Measurements from ENCODE around the gene PDE4D.

DNA sequence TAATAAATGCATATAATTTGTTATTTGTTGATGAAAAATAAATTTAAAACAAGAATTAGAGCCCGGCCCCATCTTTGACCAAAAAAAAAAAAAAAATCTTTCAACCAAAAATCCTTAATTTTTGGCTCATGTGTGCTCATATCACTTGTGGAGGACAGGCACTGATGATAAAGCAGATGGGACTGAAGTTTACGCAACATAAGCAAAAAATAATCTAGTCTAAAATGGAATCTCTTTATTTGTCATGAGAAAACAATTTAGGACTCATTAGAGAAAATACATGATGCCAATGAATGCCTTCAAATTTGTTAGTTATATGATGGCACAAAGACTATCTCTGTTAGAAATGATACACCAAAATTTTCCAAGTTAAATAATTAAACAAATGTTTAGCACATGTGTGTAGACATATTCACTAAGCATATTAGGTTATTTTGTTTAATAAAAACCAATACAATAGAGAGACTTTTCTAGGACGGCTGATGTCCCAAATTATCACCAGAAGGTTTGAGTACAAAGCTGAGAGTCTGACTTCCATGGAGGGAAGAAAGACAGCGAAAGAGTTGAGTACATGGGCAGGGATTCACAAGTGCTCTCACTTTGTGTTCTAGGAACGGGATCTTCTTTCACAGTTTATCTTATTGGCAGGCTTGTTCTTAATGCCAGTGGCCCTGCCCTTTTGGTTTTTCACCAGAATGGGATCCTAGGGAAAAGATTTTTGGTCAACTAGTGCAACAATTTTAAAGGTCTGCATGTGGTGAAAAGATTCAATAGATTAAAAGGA is 689.2 kb downstream of the PDE4D start:
- TF ChIP-seq, protein P1, sequence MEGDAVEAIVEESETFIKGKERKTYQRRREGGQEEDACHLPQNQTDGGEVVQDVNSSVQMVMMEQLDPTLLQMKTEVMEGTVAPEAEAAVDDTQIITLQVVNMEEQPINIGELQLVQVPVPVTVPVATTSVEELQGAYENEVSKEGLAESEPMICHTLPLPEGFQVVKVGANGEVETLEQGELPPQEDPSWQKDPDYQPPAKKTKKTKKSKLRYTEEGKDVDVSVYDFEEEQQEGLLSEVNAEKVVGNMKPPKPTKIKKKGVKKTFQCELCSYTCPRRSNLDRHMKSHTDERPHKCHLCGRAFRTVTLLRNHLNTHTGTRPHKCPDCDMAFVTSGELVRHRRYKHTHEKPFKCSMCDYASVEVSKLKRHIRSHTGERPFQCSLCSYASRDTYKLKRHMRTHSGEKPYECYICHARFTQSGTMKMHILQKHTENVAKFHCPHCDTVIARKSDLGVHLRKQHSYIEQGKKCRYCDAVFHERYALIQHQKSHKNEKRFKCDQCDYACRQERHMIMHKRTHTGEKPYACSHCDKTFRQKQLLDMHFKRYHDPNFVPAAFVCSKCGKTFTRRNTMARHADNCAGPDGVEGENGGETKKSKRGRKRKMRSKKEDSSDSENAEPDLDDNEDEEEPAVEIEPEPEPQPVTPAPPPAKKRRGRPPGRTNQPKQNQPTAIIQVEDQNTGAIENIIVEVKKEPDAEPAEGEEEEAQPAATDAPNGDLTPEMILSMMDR (IDR thresholded peaks at IDR 0.05): no peak
- no peak for TF ChIP-seq POLR2A (IDR thresholded peaks at IDR 0.05)
